ENCODE data around the gene OSCP1.

OSCP1 gene

DNA sequence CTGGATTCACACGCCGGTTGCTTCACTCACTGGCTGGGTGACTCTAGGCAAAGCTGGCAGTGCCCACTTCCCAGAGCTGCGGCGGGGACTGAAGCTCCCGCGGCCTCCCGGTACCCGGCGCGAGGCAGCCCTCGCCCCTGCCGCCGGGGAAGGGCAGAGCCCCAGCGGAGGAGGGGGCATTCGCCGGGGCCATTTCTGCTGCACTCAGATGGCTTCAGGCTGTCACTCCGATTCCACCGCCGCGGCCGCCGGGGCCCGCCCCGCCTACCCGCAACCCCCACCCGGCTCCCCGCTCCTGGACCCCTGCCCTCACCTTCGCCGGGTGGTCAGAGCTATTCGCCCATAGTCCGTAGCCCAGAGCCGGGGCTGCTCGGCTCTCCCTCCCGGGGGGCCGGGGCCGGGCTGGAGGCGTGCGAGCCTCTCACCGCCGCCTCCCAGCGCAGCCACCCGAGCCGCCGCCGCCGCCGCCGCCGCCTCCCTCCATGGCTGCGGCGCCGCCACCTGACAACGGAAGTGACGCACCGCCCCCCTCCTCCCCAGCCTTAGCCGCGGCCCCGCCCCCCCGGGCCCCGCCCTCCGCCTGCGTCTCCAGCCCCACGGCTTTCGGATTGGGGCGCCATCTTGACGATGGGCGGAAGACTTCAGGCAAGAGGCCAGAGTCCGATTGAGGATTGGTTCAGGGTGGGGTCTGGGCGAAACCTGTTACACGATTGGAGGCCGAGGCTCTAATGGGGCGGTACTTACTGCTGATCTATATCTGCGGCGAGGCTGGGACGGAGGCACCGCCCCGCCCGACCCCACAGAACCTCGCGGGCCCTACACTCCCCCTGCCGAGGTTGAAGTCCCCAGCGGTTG, 64.6 kb downstream of the OSCP1 start, which contains the start of gene STK40:
STK40 (minus strand) TSS at position 515 of the 855 bp plus-strand sequence. CDS start 24,592 bp downstream, outside the sequence.
- CTCF ChIA-PET: interaction anchor here (0.7 to 2.1 kb wide), 10 partner anchors 9 to 225 kb away, joined by 3 to 12 read pairs (median 4); partner anchors contain the start of gene EVA1B
- POLR2A ChIA-PET: interaction anchor here (0.6 to 1.7 kb wide), 7 partner anchors 8 to 79 kb away, joined by 3 to 15 read pairs (median 8); partner anchors contain the start of gene LSM10
- TF ChIP-seq, protein P1, sequence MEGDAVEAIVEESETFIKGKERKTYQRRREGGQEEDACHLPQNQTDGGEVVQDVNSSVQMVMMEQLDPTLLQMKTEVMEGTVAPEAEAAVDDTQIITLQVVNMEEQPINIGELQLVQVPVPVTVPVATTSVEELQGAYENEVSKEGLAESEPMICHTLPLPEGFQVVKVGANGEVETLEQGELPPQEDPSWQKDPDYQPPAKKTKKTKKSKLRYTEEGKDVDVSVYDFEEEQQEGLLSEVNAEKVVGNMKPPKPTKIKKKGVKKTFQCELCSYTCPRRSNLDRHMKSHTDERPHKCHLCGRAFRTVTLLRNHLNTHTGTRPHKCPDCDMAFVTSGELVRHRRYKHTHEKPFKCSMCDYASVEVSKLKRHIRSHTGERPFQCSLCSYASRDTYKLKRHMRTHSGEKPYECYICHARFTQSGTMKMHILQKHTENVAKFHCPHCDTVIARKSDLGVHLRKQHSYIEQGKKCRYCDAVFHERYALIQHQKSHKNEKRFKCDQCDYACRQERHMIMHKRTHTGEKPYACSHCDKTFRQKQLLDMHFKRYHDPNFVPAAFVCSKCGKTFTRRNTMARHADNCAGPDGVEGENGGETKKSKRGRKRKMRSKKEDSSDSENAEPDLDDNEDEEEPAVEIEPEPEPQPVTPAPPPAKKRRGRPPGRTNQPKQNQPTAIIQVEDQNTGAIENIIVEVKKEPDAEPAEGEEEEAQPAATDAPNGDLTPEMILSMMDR (IDR thresholded peaks at IDR 0.05; ENCODE audit: control extremely low read depth, extremely low read depth, low read depth, missing control alignments): no peak
- peak; percentile 96 for DNase-seq (ENCODE audit: extremely low spot score)

DNA sequence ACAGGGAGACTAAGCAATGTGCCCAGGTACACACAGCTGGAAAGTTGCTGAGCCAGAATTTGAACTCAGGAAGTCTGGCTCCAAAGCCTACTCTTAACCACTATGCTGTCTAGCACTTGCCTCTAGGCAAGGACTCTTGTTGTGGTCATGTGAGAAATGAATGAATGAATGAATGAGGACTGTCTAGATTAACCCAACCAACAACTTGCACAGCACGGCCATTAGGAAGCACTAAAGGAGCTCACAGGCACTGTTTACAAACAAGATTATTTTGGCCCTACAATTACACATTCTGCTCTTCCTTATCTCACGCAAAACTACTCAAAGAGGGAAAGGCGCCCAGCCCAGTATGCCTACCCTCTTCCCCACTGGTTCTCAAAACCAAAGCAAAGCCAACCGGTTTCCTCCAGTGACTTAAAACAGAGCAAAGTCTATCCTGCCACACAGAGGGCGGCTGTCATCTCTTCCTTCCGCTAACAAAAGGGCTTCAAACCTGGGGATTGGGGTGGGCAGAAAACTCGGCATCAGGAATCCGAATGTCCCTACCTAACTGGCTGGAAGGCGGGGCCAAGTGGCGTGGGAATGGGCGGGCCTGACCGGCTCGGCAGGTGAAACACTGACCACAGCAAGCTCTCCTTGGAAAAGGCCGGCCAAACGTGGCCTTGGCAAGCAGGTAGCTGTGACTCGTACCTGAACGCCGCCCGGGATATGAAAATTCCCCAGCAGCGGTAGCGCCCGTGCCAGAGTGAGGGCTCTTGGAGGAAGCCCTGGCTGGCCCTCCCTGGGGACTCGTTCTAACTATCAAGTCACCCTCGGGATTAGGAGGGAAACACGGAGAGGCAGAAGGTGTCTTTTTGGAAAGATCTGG, 65.5 kb downstream of the OSCP1 start:
- POLR2A ChIA-PET: interaction anchor here (0.8 to 1.0 kb wide), 2 partner anchors 29 to 78 kb away, joined by 3 read pairs; no protein-coding TSS in a partner anchor
- CTCF ChIA-PET: interaction anchor here (1.0 to 2.2 kb wide), 7 partner anchors 9 to 299 kb away, joined by 3 to 12 read pairs (median 4); partner anchors contain the start of gene TRAPPC3
- TF ChIP-seq, protein P1 (IDR thresholded peaks at IDR 0.05; ENCODE audit: control extremely low read depth, extremely low read depth, low read depth, missing control alignments): no peak
- DNase-seq (ENCODE audit: extremely low spot score): no peak

DNA sequence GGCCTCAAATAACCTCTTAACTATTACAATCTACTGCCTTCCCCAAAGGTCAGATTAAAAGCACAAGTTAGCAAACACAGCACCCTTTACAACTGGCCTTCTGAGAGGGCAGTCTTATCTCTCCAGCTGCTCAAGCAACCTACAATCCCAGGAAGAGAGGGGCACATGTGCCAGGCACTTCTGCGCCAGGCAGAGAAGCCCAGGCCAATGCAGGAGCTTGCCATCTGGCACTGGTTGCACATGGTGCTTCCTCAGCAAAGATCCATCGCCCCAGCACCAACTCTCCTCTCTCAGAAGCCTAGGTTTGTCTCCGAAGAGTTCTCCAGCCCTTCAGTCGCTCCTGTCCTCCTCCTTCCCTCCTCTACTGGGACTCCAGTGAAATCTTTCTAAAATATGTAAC, 67.0 kb downstream of the OSCP1 start:
- ChIA-PET POLR2A (no interaction called here), CTCF (interaction anchor here (2.2 to 4.2 kb wide), 3 partner anchors 14 to 60 kb away, joined by 9 to 25 read pairs (median 10); partner anchors contain the start of gene EVA1B)

DNA sequence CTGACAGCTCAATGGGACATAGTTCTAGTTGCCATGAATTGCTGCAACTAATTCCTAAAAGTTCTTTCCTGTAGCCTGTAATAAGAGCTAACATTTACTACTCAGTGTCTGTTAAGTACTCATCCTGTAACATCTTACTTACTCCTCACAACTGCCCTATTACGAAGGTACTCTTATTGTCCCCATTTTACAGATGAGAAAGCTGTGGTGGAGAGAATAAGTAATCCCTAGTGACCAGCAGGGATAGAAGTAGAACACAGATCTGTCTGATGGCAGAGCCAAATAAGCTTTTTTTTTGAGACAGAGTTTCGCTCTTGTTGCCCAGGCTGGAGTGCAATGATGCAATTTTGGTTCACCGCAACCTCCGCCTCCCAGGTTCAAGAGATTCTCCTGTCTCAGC, 67.6 kb downstream of the OSCP1 start:
- POLR2A ChIA-PET: no interaction called here
- TF ChIP-seq, protein P1 (IDR thresholded peaks at IDR 0.05; ENCODE audit: control extremely low read depth, extremely low read depth, low read depth, missing control alignments): no peak
- CTCF ChIA-PET: interaction anchor here (1.1 to 4.2 kb wide), 4 partner anchors 11 to 59 kb away, joined by 3 to 25 read pairs (median 10); partner anchors contain the start of gene EVA1B
- no peak for DNase-seq (ENCODE audit: extremely low spot score)

More for the DNA sequence above, 67.0 kb downstream of the OSCP1 start:
- DNase-seq (ENCODE audit: extremely low spot score): no peak
- TF ChIP-seq, protein P1 (IDR thresholded peaks at IDR 0.05; ENCODE audit: control extremely low read depth, extremely low read depth, low read depth, missing control alignments): no peak

DNA sequence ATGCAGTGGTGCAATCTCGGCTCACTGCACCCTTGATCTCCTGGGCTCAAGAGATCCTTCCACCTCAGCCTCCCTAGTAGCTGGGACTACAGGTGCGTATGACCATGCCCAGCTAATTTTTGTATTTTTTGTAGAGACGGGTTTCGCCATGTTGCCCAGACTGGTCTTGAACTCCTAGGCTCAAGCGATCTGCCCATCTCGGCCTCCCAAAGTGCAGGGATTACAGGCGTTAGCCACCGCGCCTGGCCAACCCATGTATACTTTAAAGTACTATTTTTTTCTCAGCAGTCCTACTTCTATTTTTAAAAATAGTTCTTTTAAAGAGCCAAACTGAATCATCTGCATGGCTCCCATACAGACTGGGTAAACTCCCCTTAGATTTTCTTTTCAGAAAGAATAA, 68.0 kb downstream of the OSCP1 start:
- TF ChIP-seq, protein P1 (IDR thresholded peaks at IDR 0.05; ENCODE audit: control extremely low read depth, extremely low read depth, low read depth, missing control alignments): no peak
- no peak for DNase-seq (ENCODE audit: extremely low spot score)
- CTCF ChIA-PET: interaction anchor here (1.1 to 4.2 kb wide), 5 partner anchors 12 to 59 kb away, joined by 3 to 25 read pairs (median 9); partner anchors contain the start of gene EVA1B
- POLR2A ChIA-PET: no interaction called here

DNA sequence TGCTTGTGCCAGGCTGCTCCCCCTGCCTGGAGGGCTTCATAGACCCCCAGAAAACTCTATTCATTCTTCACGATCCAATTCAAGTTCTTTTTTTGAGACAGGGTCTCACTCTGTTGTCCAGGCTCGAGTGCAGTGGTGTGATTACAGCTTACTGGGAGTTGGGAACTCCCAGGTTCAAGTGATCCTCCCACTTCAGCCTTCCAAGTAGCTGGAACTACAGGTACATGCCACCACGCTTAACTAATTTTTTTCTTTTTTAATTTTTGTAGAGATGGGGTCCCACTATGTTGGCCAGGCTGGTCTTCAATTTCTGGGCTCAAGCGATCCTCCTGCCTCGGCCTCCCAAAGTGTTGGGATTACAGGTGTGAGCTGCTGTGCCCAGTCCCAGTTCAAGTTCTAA, 68.8 kb downstream of the OSCP1 start:
- POLR2A ChIA-PET: no interaction called here
- DNase-seq (ENCODE audit: extremely low spot score): no peak
- CTCF ChIA-PET: interaction anchor here (1.0 to 4.2 kb wide), 5 partner anchors 12 to 58 kb away, joined by 3 to 25 read pairs (median 4); partner anchors contain the start of gene EVA1B
- TF ChIP-seq, protein P1 (IDR thresholded peaks at IDR 0.05; ENCODE audit: control extremely low read depth, extremely low read depth, low read depth, missing control alignments): no peak
